Stomach (tissue), 9 donors: Measurements from ENCODE around the gene TP53RK. TPM values are rescaled to one million over a fixed set of nuclear protein-coding genes. Genes with fewer than 3 reads are reported as not detected.

ENCODE experiments used
- DNase-seq, 2 donors: peaks; one replicate each; pipeline versions ENCODE4 v3.0.0 to v3.0.0-alpha.2; 2013 to 2019
- H3K27ac ChIP-seq, 5 donors: fragments of 200-600 bp in 4 of 5; sonication (generic) in 4 of 5; one replicate each; pipeline ENCODE4 v1.5.1; 2013 to 2019; ENCODE audit warnings: mild to moderate bottlenecking in 1 of 5, moderate library complexity in 1 of 5
- H3K27me3 ChIP-seq, 3 donors: fragments of 200-600 bp; sonication (generic); one replicate each; pipeline ENCODE4 v1.5.1; 2017 to 2019; ENCODE audit warnings: mixed run types in 1 of 3
- H3K36me3 ChIP-seq, 4 donors: fragments of 200-600 bp; sonication (generic); 1 replicate in 3 of 4; 2 replicates in 1 of 4; pipeline ENCODE4 v1.5.1; 2016 to 2019
- H3K4me1 ChIP-seq, 4 donors: fragments of 200-600 bp; sonication (generic); one replicate each; pipeline ENCODE4 v1.5.1; 2016 to 2019
- H3K4me3 ChIP-seq, 4 donors: fragments of 200-600 bp; sonication (generic) in 3 of 4; one replicate each; pipeline ENCODE4 v1.5.1; 2016 to 2019; ENCODE audit warnings: mild to moderate bottlenecking in 1 of 4
- H3K9me3 ChIP-seq, 4 donors: fragments of 200-600 bp; sonication (generic); one replicate each; pipeline ENCODE4 v1.5.1; 2016 to 2019
- CTCF ChIP-seq, 7 experiments: fragments of 450-650 bp in 4 of 7; fragments of 200-600 bp in 3 of 7; sonication (generic) in 3 of 7; IDR thresholded peaks; one replicate each; pipeline ENCODE4 v1.5.1; 2016 to 2019; ENCODE audit warnings: antibody characterized with exemption in 7 of 7, control low read depth in 2 of 7, mild to moderate bottlenecking in 1 of 7
- EP300 ChIP-seq: sonication (generic); formaldehyde crosslinking; IDR thresholded peaks from one replicate; pipeline ENCODE4 v1.6.1; 2017; ENCODE audit warnings: antibody characterized with exemption
- POLR2A ChIP-seq, 4 donors: fragments of 450-650 bp; IDR thresholded peaks; one replicate each; pipeline ENCODE4 v1.6.1; 2016; ENCODE audit warnings: antibody characterized with exemption in 4 of 4, control low read depth in 2 of 4, mild to moderate bottlenecking in 1 of 4, moderate library complexity in 1 of 4
- POLR2AphosphoS5 ChIP-seq, 3 donors: sonication (generic); formaldehyde crosslinking; IDR thresholded peaks; one replicate each; pipeline ENCODE4 v1.6.1; 2016; ENCODE audit warnings: antibody characterized with exemption in 3 of 3
- WGBS, 5 donors: extraction: QIAGEN DNeasy Blood & Tissue Kit in 3 of 5; methylation state at CpG; one replicate each; pipeline versions ENCODE4 v1.1.5 to v1.1.7; 2013 to 2018; 5-methylcytosine and 5-hydroxymethylcytosine counted together
- intact Hi-C: fragments of 100-400 bp; cut with DNase I; formaldehyde crosslinking; loops from one replicate; pipeline ENCODE4 v1.15.1; 2023; ENCODE audit warnings: low total_unique reads
- polyA plus RNA-seq, 3 donors: library from polyadenylated mRNA; stranded (reverse); fragments of 200-250 nt; gene quantifications; one replicate each; pipeline ENCODE4 v1.2.3, GENCODE V29; 2013
- total RNA-seq, 5 donors: library from RNA; depleted of rRNA; stranded (reverse); fragments of >200 nt; gene quantifications; one replicate each; pipeline versions ENCODE4 v1.1.0 to v1.2.3, GENCODE V29; 2014 to 2016
- donor health status: healthy with polysubstance abuse.
- donor health status: Bipolar disorder and iron deficiency.
- donor health status: healthy.

Gene TP53RK
- total and polyA plus RNA-seq, 8 donors: 1.8 to 64.3 (median 12.9) TPM

- DNase-seq: no peak
- 93 to 96% (median 96%) methylated on average over 13 to 27 of the region's 27 CpGs for WGBS, 5 donors
- Histone ChIP-seq H3K4me1 (no peaks in the 10 kb centered on the region), H3K27me3 (no peaks in the 10 kb centered on the region), H3K27ac (no peak overlapping the region), H3K4me3 (no peak overlapping the region), H3K36me3 (peaks cover 6 to 49% (median 46%) of the 10 kb centered on the region in 4 donors), H3K9me3 (peaks cover 0 to 10% (median 6%) of the 10 kb centered on the region in 4 donors)
- TF ChIP-seq EP300: no peak
- no peak for TF ChIP-seq POLR2A (IDR thresholded peaks at IDR 0.05)
- no peak for TF ChIP-seq CTCF (IDR thresholded peaks at IDR 0.05)
- no peak for TF ChIP-seq POLR2AphosphoS5 (IDR thresholded peaks at IDR 0.05)
- intact Hi-C loops: no loop called here
Observed at GRCh38 chr20:46725186-46726165, 36.2 kb upstream of the TP53RK start.

- intact Hi-C loops: no loop called here
- no peak for DNase-seq
- H3K27me3 ChIP-seq: no peaks in the 10 kb centered on the region
- peaks cover 6 to 51% (median 45%) of the 10 kb centered on the region in 4 donors for H3K36me3 ChIP-seq
- H3K9me3 ChIP-seq: peaks cover 0 to 12% (median 7%) of the 10 kb centered on the region in 4 donors
- TF ChIP-seq CTCF (IDR thresholded peaks at IDR 0.05) (no peak), POLR2AphosphoS5 (IDR thresholded peaks at IDR 0.05) (no peak), POLR2A (IDR thresholded peaks at IDR 0.05) (no peak), EP300 (no peak)
- no peak overlapping the region for H3K27ac ChIP-seq
- 31 to 67% (median 50%) methylated on average over 1 of the region's 1 CpG for WGBS, 5 donors
- H3K4me1 ChIP-seq: no peaks in the 10 kb centered on the region
- H3K4me3 ChIP-seq: no peak overlapping the region
Observed at GRCh38 chr20:46724343-46724959, 35.2 kb upstream of the TP53RK start.

GRCh38 chr20:46723039-46723438 is 33.8 kb upstream of the TP53RK start:
- Histone ChIP-seq H3K4me3 (no peak overlapping the region), H3K4me1 (no peaks in the 10 kb centered on the region), H3K9me3 (peaks cover 0 to 12% (median 7%) of the 10 kb centered on the region in 4 donors), H3K27me3 (no peaks in the 10 kb centered on the region), H3K36me3 (peaks cover 6 to 39% (median 35%) of the 10 kb centered on the region in 4 donors), H3K27ac (no peak overlapping the region)
- DNase-seq: no peak
- intact Hi-C loops: no loop called here
- WGBS, 5 donors: 88 to 100% (median 96%) methylated on average over 1 of the region's 1 CpG
- no peak for TF ChIP-seq CTCF (IDR thresholded peaks at IDR 0.05)
- no peak for TF ChIP-seq EP300
- no peak for TF ChIP-seq POLR2A (IDR thresholded peaks at IDR 0.05)
- no peak for TF ChIP-seq POLR2AphosphoS5 (IDR thresholded peaks at IDR 0.05)

- Histone ChIP-seq H3K9me3 (peaks cover 0 to 12% (median 7%) of the 10 kb centered on the region in 4 donors), H3K36me3 (peaks cover 6 to 35% (median 30%) of the 10 kb centered on the region in 4 donors), H3K4me3 (no peak overlapping the region), H3K4me1 (no peaks in the 10 kb centered on the region), H3K27me3 (no peaks in the 10 kb centered on the region), H3K27ac (no peak overlapping the region)
- 93 to 100% (median 97%) methylated on average over 2 of the region's 2 CpGs for WGBS, 5 donors
- no peak for TF ChIP-seq POLR2A (IDR thresholded peaks at IDR 0.05)
- TF ChIP-seq CTCF (IDR thresholded peaks at IDR 0.05): no peak
- no peak for TF ChIP-seq EP300
- no peak for TF ChIP-seq POLR2AphosphoS5 (IDR thresholded peaks at IDR 0.05)
- no peak for DNase-seq
- intact Hi-C loops: no loop called here
Observed at GRCh38 chr20:46722450-46722849, 33.2 kb upstream of the TP53RK start.
